HEK293 (cell line): Measurements from ENCODE around the gene SOAT2.

Experiments
- CTCF ChIA-PET: fragments of 350-600 bp; formaldehyde crosslinking; extraction: SDS; loops from one replicate; lab custom pipeline; 2021; ENCODE audit warnings: antibody characterized with exemption; lab: Yijun Ruan, JAX
- POLR2A ChIA-PET: fragments of 300-600 bp; formaldehyde crosslinking; extraction: SDS; loops from one replicate; lab custom pipeline; 2020; ENCODE audit warnings: antibody characterized with exemption, inconsistent platforms; lab: Yijun Ruan, JAX
- H3K27ac ChIP-seq: fragments of 200-500 bp; sonication (Bioruptor generic); 2 replicates; pipeline ENCODE4 v1.5.1; 2014; ENCODE audit warnings: low read depth, low read length, control low read depth, inconsistent platforms; ENCODE audit errors: extremely low read depth
- H3K36me3 ChIP-seq, 2 experiments: fragments of 200-500 bp in 1 of 2; sonication (Bioruptor generic) in 1 of 2; 1 replicate in 1 of 2; 2 replicates in 1 of 2; pipeline ENCODE4 v1.5.1; 2014 to 2017; ENCODE audit warnings: inconsistent platforms in 2 of 2, low read length in 2 of 2; ENCODE audit not compliant: control insufficient read depth in 2 of 2, insufficient read depth in 1 of 2
- H3K4me1 ChIP-seq: fragments of 200-500 bp; sonication (Bioruptor generic); 2 replicates; pipeline ENCODE4 v1.5.1; 2014; ENCODE audit warnings: mild to moderate bottlenecking, low read length, inconsistent platforms; ENCODE audit not compliant: control insufficient read depth, insufficient read depth
- H3K4me3 ChIP-seq: 2 replicates; pipeline ENCODE4 v1.5.1; 2011; ENCODE audit warnings: low read depth, mild to moderate bottlenecking, control low read depth, low read length, moderate library complexity
- H3K9me3 ChIP-seq: fragments of 200-500 bp; sonication (Bioruptor generic); 2 replicates; pipeline ENCODE4 v1.5.1; 2014; ENCODE audit warnings: low read depth, low read length, inconsistent platforms; ENCODE audit not compliant: control insufficient read depth, insufficient read depth
- AEBP2 ChIP-seq: fragments of 450-650 bp; formaldehyde crosslinking; IDR thresholded peaks from 2 replicates; pipeline ENCODE4 v1.5.1; 2016; ENCODE audit warnings: missing biosample characterization, missing genetic modification characterization, borderline replicate concordance
- EGR2 ChIP-seq: fragments of 450-650 bp; formaldehyde crosslinking; IDR thresholded peaks from 2 replicates; pipeline ENCODE4 v1.5.1; 2016; ENCODE audit warnings: low read depth, missing biosample characterization, missing genetic modification characterization
- HOXC10 ChIP-seq: sonication (generic); formaldehyde crosslinking; IDR thresholded peaks from 2 replicates; pipeline ENCODE4 v1.8.1; 2023; ENCODE audit warnings: mild to moderate bottlenecking, missing genetic modification reagents
- KLF16 ChIP-seq: fragments of 450-650 bp; formaldehyde crosslinking; IDR thresholded peaks from 2 replicates; pipeline ENCODE4 v1.5.1; 2017; ENCODE audit warnings: missing biosample characterization, missing genetic modification characterization
- PRDM10 ChIP-seq: fragments of 450-650 bp; formaldehyde crosslinking; IDR thresholded peaks from 2 replicates; pipeline ENCODE4 v1.5.1; 2016; ENCODE audit warnings: missing biosample characterization, missing genetic modification characterization
- ZBTB11 ChIP-seq: fragments of 450-650 bp; formaldehyde crosslinking; conservative IDR thresholded peaks from 2 replicates; pipeline ENCODE4 v1.5.1; 2016; ENCODE audit warnings: low read depth, missing biosample characterization, missing genetic modification characterization
- ZBTB6 ChIP-seq: fragments of 450-650 bp; formaldehyde crosslinking; IDR thresholded peaks from 2 replicates; pipeline ENCODE4 v1.5.1; 2017; ENCODE audit warnings: missing biosample characterization, missing genetic modification characterization
- ZEB2 ChIP-seq: fragments of 450-650 bp; formaldehyde crosslinking; IDR thresholded peaks from 2 replicates; pipeline ENCODE4 v1.5.1; 2016; ENCODE audit warnings: missing biosample characterization, missing genetic modification characterization
- ZFP41 ChIP-seq: fragments of 450-650 bp; formaldehyde crosslinking; IDR thresholded peaks from 2 replicates; pipeline ENCODE4 v1.5.1; 2016; ENCODE audit warnings: missing biosample characterization, missing genetic modification characterization, borderline replicate concordance
- ZNF121 ChIP-seq: fragments of 450-650 bp; formaldehyde crosslinking; IDR thresholded peaks from 2 replicates; pipeline ENCODE4 v1.5.1; 2016; ENCODE audit warnings: missing biosample characterization, missing genetic modification characterization
- ZNF335 ChIP-seq: fragments of 450-650 bp; formaldehyde crosslinking; conservative IDR thresholded peaks from 2 replicates; pipeline ENCODE4 v1.5.1; 2016; ENCODE audit warnings: missing biosample characterization, missing genetic modification characterization
- ZNF366 ChIP-seq: fragments of 450-650 bp; formaldehyde crosslinking; conservative IDR thresholded peaks from 2 replicates; pipeline ENCODE4 v1.5.1; 2016; ENCODE audit warnings: missing biosample characterization, missing genetic modification characterization
- ZNF433 ChIP-seq: fragments of 450-650 bp; formaldehyde crosslinking; IDR thresholded peaks from 2 replicates; pipeline ENCODE4 v1.5.1; 2016; ENCODE audit warnings: missing biosample characterization, missing genetic modification characterization, low read depth
- ZNF513 ChIP-seq: fragments of 450-650 bp; IDR thresholded peaks from 2 replicates; pipeline ENCODE4 v1.5.1; 2018; ENCODE audit warnings: missing biosample characterization, missing genetic modification characterization
- ZNF585B ChIP-seq: fragments of 450-650 bp; formaldehyde crosslinking; IDR thresholded peaks from 2 replicates; pipeline ENCODE4 v1.5.1; 2016; ENCODE audit warnings: missing biosample characterization, missing genetic modification characterization
- ZNF623 ChIP-seq: fragments of 450-650 bp; formaldehyde crosslinking; IDR thresholded peaks from 2 replicates; pipeline ENCODE4 v1.5.1; 2016; ENCODE audit warnings: missing biosample characterization, missing genetic modification characterization
- ZNF76 ChIP-seq: fragments of 450-650 bp; formaldehyde crosslinking; IDR thresholded peaks from 2 replicates; pipeline ENCODE4; 2016; ENCODE audit warnings: low read depth, missing biosample characterization, missing genetic modification characterization, borderline replicate concordance
- ZNF843 ChIP-seq: fragments of 450-650 bp; formaldehyde crosslinking; IDR thresholded peaks from 2 replicates; pipeline ENCODE4 v1.5.1; 2016; ENCODE audit warnings: missing biosample characterization, missing genetic modification characterization
- ZSCAN16 ChIP-seq: fragments of 450-650 bp; formaldehyde crosslinking; IDR thresholded peaks from 2 replicates; pipeline ENCODE4 v1.5.1; 2016; ENCODE audit warnings: missing biosample characterization, missing genetic modification characterization

Gene SOAT2

GRCh38 chr12:53102883-53103807 is at the start of gene SOAT2:
TSS of gene SOAT2 (plus strand) at chr12:53103486. CDS start at chr12:53103578, 92 bp downstream.
- Histone ChIP-seq H3K36me3 (no peaks in the 10 kb centered on the region), H3K4me3 (no peak within 1 kb of the TSS), H3K4me1 (no peaks in the 10 kb centered on the region), H3K27ac (no peak within 1 kb of the TSS), H3K9me3 (no peaks in the 10 kb centered on the region)
- TF ChIP-seq ZBTB11 (tag by site-specific recombination) (no peak), ZNF513 (tag by site-specific recombination) (no peak), ZNF433 (tag by site-specific recombination) (no peak), HOXC10 (CRISPR knock-in tag) (no peak), ZFP41 (no peak), ZNF585B (tag by site-specific recombination) (no peak), ZNF366 (tag by site-specific recombination) (no peak), ZSCAN16 (tag by site-specific recombination) (no peak)
- POLR2A ChIA-PET: interaction anchor here (1.0 to 1.7 kb wide), 2 partner anchors 24 to 37 kb away, joined by 3 to 8 read pairs; partner anchors contain the start of gene SPRYD3
- CTCF ChIA-PET: interaction anchor here (0.7 to 7.8 kb wide), 10 partner anchors 9 to 64 kb away, joined by 3 to 264 read pairs (median 4); no protein-coding TSS in a partner anchor

GRCh38 chr12:53054112-53054878 is 49.0 kb upstream of the SOAT2 start:
- ChIA-PET POLR2A (interaction anchor here (0.6 to 2.1 kb wide), 14 partner anchors 8 to 447 kb away, joined by 3 to 18 read pairs (median 4); partner anchors contain the start of genes AAAS, EIF4B, KRT8 and SPRYD3), CTCF (interaction anchor here (0.6 to 4.7 kb wide), 21 partner anchors 8 to 1198 kb away, joined by 3 to 59 read pairs (median 4); partner anchors contain the start of genes EIF4B, IGFBP6, SOAT2 and SPRYD3)
- Histone ChIP-seq H3K4me3 (peak overlapping the region; percentile 73), H3K9me3 (no peaks in the 10 kb centered on the region), H3K27ac (peak overlapping the region; percentile 45; the same call in 1 of the 2 replicates), H3K36me3 (peaks cover 0 to 11% of the 10 kb centered on the region in 2 experiments; a peak in 1 of 3 replicates), H3K4me1 (peaks cover 24% of the 10 kb centered on the region)
- TF ChIP-seq ZNF76 (peak; percentile 18; the same call in 1 of the 2 replicates), ZNF121 (peak; percentile 87), ZBTB6 (peak; percentile 85), AEBP2 (no peak), KLF16 (tag by site-specific recombination) (peak; percentile 77; the same call in 1 of the 2 replicates), EGR2 (peak; percentile 22), ZNF843 (tag by site-specific recombination) (no peak), PRDM10 (tag by site-specific recombination) (peak; percentile 45), ZNF335 (tag by site-specific recombination) (peak; percentile 79), ZEB2 (tag by site-specific recombination) (peak; percentile 87; the same call in 1 of the 2 replicates), ZNF623 (tag by site-specific recombination) (no peak)
